Lung (tissue), 12 donors: Measurements from ENCODE around the gene UBL7. TPM values are rescaled to one million over a fixed set of nuclear protein-coding genes. Genes with fewer than 3 reads are reported as not detected.

ENCODE experiments used
- ATAC-seq: fragments of 200-7000 bp; cut with Tn5 transposase; one replicate; pipeline ENCODE4 v1.9.1; 2020; ENCODE audit warnings: moderate number of reproducible peaks; ENCODE audit not compliant: insufficient read depth, low FRiP score
- DNase-seq, 3 donors: peaks; one replicate each; pipeline ENCODE4 v3.0.0-alpha.2; 2013 to 2017
- H3K27ac ChIP-seq, 2 donors: one replicate each; pipeline ENCODE4 v1.5.1; 2013; ENCODE audit warnings: mild to moderate bottlenecking in 2 of 2, moderate library complexity in 2 of 2, control low read depth in 1 of 2, inconsistent platforms in 1 of 2, low read depth in 1 of 2, low read length in 1 of 2
- H3K27me3 ChIP-seq, 3 donors: one replicate each; pipeline ENCODE4 v1.5.1; 2013; ENCODE audit warnings: low read length in 2 of 3; ENCODE audit not compliant: control insufficient read depth in 3 of 3, insufficient read depth in 3 of 3
- H3K36me3 ChIP-seq, 4 donors: one replicate each; pipeline ENCODE4 v1.5.1; 2013; ENCODE audit warnings: low read length in 4 of 4, mild to moderate bottlenecking in 1 of 4, moderate library complexity in 1 of 4; ENCODE audit not compliant: control insufficient read depth in 4 of 4, insufficient read depth in 4 of 4
- H3K4me1 ChIP-seq, 5 donors: one replicate each; pipeline ENCODE4 v1.5.1; 2013; ENCODE audit warnings: low read length in 5 of 5, mild to moderate bottlenecking in 2 of 5, moderate library complexity in 1 of 5; ENCODE audit not compliant: control insufficient read depth in 5 of 5, insufficient read depth in 5 of 5
- H3K4me3 ChIP-seq: one replicate; pipeline ENCODE4 v1.5.1; 2013; ENCODE audit warnings: mild to moderate bottlenecking, control low read depth, moderate library complexity
- H3K9ac ChIP-seq, 2 donors: one replicate each; pipeline ENCODE4 v1.5.1; 2013; ENCODE audit warnings: low read length in 2 of 2, control low read depth in 1 of 2; ENCODE audit not compliant: insufficient read depth in 1 of 2
- H3K9me3 ChIP-seq, 4 donors: one replicate each; pipeline ENCODE4 v1.5.1; 2013; ENCODE audit warnings: low read length in 3 of 4, mild to moderate bottlenecking in 1 of 4, moderate library complexity in 1 of 4; ENCODE audit not compliant: control insufficient read depth in 4 of 4, insufficient read depth in 3 of 4
- WGBS, 2 donors: extraction: QIAGEN DNeasy Blood & Tissue Kit; methylation state at CpG; one replicate each; pipeline ENCODE4 v1.1.7; 2013; 5-methylcytosine and 5-hydroxymethylcytosine counted together
- polyA plus RNA-seq, 2 donors: library from polyadenylated mRNA; stranded (reverse); fragments of 200-250 nt; gene quantifications; one replicate each; pipeline ENCODE4 v1.2.1, GENCODE V29; 2013
- total RNA-seq, 2 donors: library from RNA; depleted of rRNA in 1 of 2; stranded (reverse); fragments of >200 nt in 1 of 2; gene quantifications; one replicate each; pipeline ENCODE4 v1.2.1, GENCODE V29; 2014 to 2021
- TF ChIP-seq, protein P1 (sequence below): IDR thresholded peaks from 2 replicates; pipeline ENCODE4 v1.5.1; 2012; ENCODE audit warnings: mild to moderate bottlenecking; ENCODE audit errors: control extremely low read depth, extremely low read depth
- donor health status: control.
- donor health status: control.
- donor health status: Bipolar disorder and iron deficiency.
- donor health status: healthy.
- donor health status: DM: yes; HTN: yes; CAD: no.

Gene UBL7
- total and polyA plus RNA-seq, 4 donors, result 31.8 to 48.0 (median 40.4) TPM

GRCh38 chr15:74402337-74402841 is 58.6 kb downstream of the UBL7 start:
- no peak for DNase-seq
- no peak overlapping the region for H3K4me3 ChIP-seq
- TF ChIP-seq, protein P1, sequence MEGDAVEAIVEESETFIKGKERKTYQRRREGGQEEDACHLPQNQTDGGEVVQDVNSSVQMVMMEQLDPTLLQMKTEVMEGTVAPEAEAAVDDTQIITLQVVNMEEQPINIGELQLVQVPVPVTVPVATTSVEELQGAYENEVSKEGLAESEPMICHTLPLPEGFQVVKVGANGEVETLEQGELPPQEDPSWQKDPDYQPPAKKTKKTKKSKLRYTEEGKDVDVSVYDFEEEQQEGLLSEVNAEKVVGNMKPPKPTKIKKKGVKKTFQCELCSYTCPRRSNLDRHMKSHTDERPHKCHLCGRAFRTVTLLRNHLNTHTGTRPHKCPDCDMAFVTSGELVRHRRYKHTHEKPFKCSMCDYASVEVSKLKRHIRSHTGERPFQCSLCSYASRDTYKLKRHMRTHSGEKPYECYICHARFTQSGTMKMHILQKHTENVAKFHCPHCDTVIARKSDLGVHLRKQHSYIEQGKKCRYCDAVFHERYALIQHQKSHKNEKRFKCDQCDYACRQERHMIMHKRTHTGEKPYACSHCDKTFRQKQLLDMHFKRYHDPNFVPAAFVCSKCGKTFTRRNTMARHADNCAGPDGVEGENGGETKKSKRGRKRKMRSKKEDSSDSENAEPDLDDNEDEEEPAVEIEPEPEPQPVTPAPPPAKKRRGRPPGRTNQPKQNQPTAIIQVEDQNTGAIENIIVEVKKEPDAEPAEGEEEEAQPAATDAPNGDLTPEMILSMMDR, result no peak
- no peaks in the 10 kb centered on the region for H3K27me3 ChIP-seq
- H3K9ac ChIP-seq, result no peak overlapping the region
- H3K9me3 ChIP-seq, result no peaks in the 10 kb centered on the region
- H3K27ac ChIP-seq, result peak overlapping the region in 1 of 2 donors; percentile 23
- peaks cover 0 to 24% (median 11%) of the 10 kb centered on the region in 5 donors for H3K4me1 ChIP-seq
- 74 to 75% methylated on average over 5 of the region's 5 CpGs for WGBS, 2 donors
- ATAC-seq, result no peak
- no peaks in the 10 kb centered on the region for H3K36me3 ChIP-seq

GRCh38 chr15:74400915-74401757 is 59.8 kb downstream of the UBL7 start:
- no peak for ATAC-seq
- Histone ChIP-seq H3K27ac (no peak overlapping the region), H3K27me3 (no peaks in the 10 kb centered on the region), H3K9me3 (no peaks in the 10 kb centered on the region), H3K4me1 (peaks cover 0 to 19% (median 11%) of the 10 kb centered on the region in 5 donors), H3K4me3 (no peak overlapping the region), H3K36me3 (no peaks in the 10 kb centered on the region), H3K9ac (no peak overlapping the region)
- WGBS, 2 donors, result 68 to 75% methylated on average over 11 of the region's 11 CpGs
- no peak for DNase-seq
- TF ChIP-seq, protein P1, result no peak

- Histone ChIP-seq H3K4me3 (no peak overlapping the region), H3K9ac (no peak overlapping the region), H3K4me1 (peaks cover 0 to 19% (median 11%) of the 10 kb centered on the region in 5 donors), H3K9me3 (no peaks in the 10 kb centered on the region), H3K27ac (no peak overlapping the region), H3K36me3 (no peaks in the 10 kb centered on the region), H3K27me3 (no peaks in the 10 kb centered on the region)
- ATAC-seq (no peak), DNase-seq (no peak)
- 65 to 70% methylated on average over 10 of the region's 10 CpGs for WGBS, 2 donors
- TF ChIP-seq, protein P1, result no peak
Measured at GRCh38 chr15:74400313-74400860, 60.6 kb downstream of the UBL7 start.
